Endothelial cell (in vitro differentiated cells): Measurements from ENCODE around the gene SGTA. TPM values are rescaled to one million over a fixed set of nuclear protein-coding genes. Genes with fewer than 3 reads are reported as not detected.

Experiments
- DNase-seq: peaks from one replicate; pipeline ENCODE4 v3.0.0; 2021; ENCODE audit warnings: low spot score
- H3K27ac Mint-ChIP-seq: one replicate; pipeline ENCODE4 v1.8.0; 2021; ENCODE audit warnings: mixed read lengths, inconsistent platforms; ENCODE audit not compliant: unreplicated experiment
- H3K27me3 Mint-ChIP-seq: one replicate; pipeline ENCODE4 v1.8.0; 2021; ENCODE audit warnings: mild to moderate bottlenecking, moderate library complexity, mixed read lengths, inconsistent platforms; ENCODE audit not compliant: unreplicated experiment
- H3K36me3 Mint-ChIP-seq: one replicate; pipeline ENCODE4 v1.8.0; 2021; ENCODE audit warnings: mild to moderate bottlenecking, low read depth, mixed read lengths, inconsistent platforms; ENCODE audit not compliant: unreplicated experiment
- H3K4me1 Mint-ChIP-seq: one replicate; pipeline ENCODE4 v1.8.0; 2021; ENCODE audit warnings: mild to moderate bottlenecking, mixed read lengths, inconsistent platforms; ENCODE audit not compliant: unreplicated experiment
- H3K4me3 Mint-ChIP-seq: one replicate; pipeline ENCODE4 v1.8.0; 2021; ENCODE audit warnings: mild to moderate bottlenecking, mixed read lengths, inconsistent platforms; ENCODE audit not compliant: unreplicated experiment
- H3K9me3 Mint-ChIP-seq: one replicate; pipeline ENCODE4 v1.8.0; 2021; ENCODE audit warnings: mixed read lengths, inconsistent platforms; ENCODE audit not compliant: unreplicated experiment
- CTCF ChIP-seq: fragments of 200-600 bp; sonication (generic); IDR thresholded peaks from one replicate; pipeline ENCODE4 v1.5.0; 2021; ENCODE audit warnings: antibody characterized with exemption; ENCODE audit not compliant: unreplicated experiment
- total RNA-seq: library from RNA; stranded (reverse); fragmentation: NEBNext Ultra II Directional; extraction: Animal tissue kit (Norgen Biotek cat#: 25700); gene quantifications from one replicate; pipeline ENCODE4 v1.2.1, GENCODE V29; 2021; ENCODE audit not compliant: unreplicated experiment

Gene SGTA
- total RNA-seq, 1 donor from 2014 or later, result 60.4 TPM

- no peak for TF ChIP-seq CTCF
- Mint-ChIP-seq H3K4me3 (no peak overlapping the region), H3K9me3 (no peaks in the 10 kb centered on the region), H3K27me3 (peaks cover 6% of the 10 kb centered on the region), H3K36me3 (peaks cover 17% of the 10 kb centered on the region), H3K4me1 (peaks cover 6% of the 10 kb centered on the region), H3K27ac (no peak overlapping the region)
- no peak for DNase-seq
Measured at GRCh38 chr19:2791876-2792275, 8.8 kb upstream of the SGTA start.

GRCh38 chr19:2791440-2791839, 8.4 kb upstream of the SGTA start:
- Mint-ChIP-seq H3K36me3 (peaks cover 17% of the 10 kb centered on the region), H3K4me3 (no peak overlapping the region), H3K9me3 (no peaks in the 10 kb centered on the region), H3K27ac (no peak overlapping the region), H3K27me3 (peaks cover 6% of the 10 kb centered on the region), H3K4me1 (peaks cover 6% of the 10 kb centered on the region)
- TF ChIP-seq CTCF, result no peak
- DNase-seq, result no peak

DNA sequence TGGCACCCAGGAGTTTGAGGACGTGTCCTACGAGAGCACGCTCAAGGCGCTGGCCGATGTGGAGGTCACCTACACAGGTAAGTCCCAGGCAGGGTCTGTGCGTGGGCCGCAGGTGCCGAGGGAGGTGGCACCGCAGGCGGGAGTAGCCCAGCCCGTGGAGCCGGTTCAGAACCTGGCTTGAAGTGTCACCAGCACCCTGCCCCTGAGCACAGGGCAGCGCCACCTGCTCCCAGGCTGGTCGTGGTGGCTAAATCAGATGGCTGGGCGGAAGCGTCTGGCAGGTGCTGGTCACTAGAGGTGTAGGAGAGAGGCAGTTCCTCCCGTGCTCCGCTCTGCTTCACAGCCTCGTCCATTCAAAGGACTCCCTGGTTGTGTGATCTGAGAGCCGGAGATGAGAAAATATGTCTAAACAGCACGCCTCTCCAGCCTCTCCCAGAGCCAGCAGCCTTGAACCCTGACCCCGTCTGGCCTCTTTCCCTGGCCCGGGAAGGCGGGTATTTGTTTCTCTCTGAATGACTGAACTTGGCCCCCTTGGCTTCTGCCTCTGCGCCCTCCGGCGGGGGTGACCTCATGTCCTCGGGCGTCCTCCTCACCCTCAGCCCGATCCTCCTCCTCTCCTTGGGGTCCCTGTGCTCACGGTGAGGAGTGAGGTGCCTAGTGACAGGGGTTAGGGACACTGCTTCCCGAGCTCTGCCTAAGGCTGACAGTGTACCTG, 7.6 kb upstream of the SGTA start:
- Mint-ChIP-seq H3K36me3 (peaks cover 15% of the 10 kb centered on the region), H3K4me1 (peaks cover 12% of the 10 kb centered on the region), H3K27me3 (peaks cover 8% of the 10 kb centered on the region), H3K9me3 (no peaks in the 10 kb centered on the region), H3K4me3 (no peak overlapping the region), H3K27ac (no peak overlapping the region)
- TF ChIP-seq CTCF, result no peak
- DNase-seq, result no peak

DNA sequence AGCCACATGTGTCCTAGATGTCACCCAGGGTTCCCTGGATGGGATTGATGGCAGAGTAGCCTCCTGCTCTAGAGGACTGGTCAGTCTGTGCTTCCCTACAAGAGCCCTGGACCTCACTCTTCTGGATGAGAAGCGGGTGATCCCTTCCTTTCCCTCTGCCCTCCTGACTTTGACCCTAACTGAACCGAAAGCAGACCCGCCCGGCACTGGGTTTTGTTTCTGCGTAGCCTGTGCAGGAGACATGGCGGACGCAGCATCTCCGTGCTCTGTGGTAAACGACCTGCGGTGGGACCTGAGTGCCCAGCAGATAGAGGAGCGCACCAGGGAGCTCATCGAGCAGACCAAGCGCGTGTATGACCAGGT, 7.1 kb upstream of the SGTA start:
- H3K9me3 Mint-ChIP-seq, result no peaks in the 10 kb centered on the region
- no peak for TF ChIP-seq CTCF
- no peak for DNase-seq
- no peak overlapping the region for H3K27ac Mint-ChIP-seq
- peaks cover 8% of the 10 kb centered on the region for H3K27me3 Mint-ChIP-seq
- H3K4me1 Mint-ChIP-seq, result peaks cover 12% of the 10 kb centered on the region
- H3K36me3 Mint-ChIP-seq, result peaks cover 9% of the 10 kb centered on the region
- H3K4me3 Mint-ChIP-seq, result no peak overlapping the region

GRCh38 chr19:2788237-2788636, 5.2 kb upstream of the SGTA start:
- Mint-ChIP-seq H3K4me1 (peaks cover 12% of the 10 kb centered on the region), H3K9me3 (no peaks in the 10 kb centered on the region), H3K36me3 (peaks cover 8% of the 10 kb centered on the region), H3K27ac (no peak overlapping the region), H3K4me3 (no peak overlapping the region), H3K27me3 (peaks cover 6% of the 10 kb centered on the region)
- no peak for DNase-seq
- TF ChIP-seq CTCF, result no peak
